Sigmoid colon (tissue), 4 donors: ENCODE measurements around the gene NEK4.

ENCODE experiments used
- EP300 ChIP-seq, 4 donors: sonication (generic); formaldehyde crosslinking; IDR thresholded peaks; one replicate each; pipeline ENCODE4 v1.6.1; 2017; ENCODE audit warnings: antibody characterized with exemption in 4 of 4
- POLR2AphosphoS5 ChIP-seq, 4 donors: sonication (generic); formaldehyde crosslinking; IDR thresholded peaks; one replicate each; pipeline ENCODE4 v1.6.1; 2017; ENCODE audit warnings: antibody characterized with exemption in 4 of 4
- TF ChIP-seq, protein P1 (sequence below), 4 experiments: fragments of 450-650 bp in 3 of 4; fragments of 200-600 bp in 1 of 4; IDR thresholded peaks; one replicate each; pipeline ENCODE4 v1.5.1; 2016 to 2019; ENCODE audit warnings: antibody characterized with exemption in 4 of 4, mild to moderate bottlenecking in 3 of 4, moderate library complexity in 2 of 4

DNA sequence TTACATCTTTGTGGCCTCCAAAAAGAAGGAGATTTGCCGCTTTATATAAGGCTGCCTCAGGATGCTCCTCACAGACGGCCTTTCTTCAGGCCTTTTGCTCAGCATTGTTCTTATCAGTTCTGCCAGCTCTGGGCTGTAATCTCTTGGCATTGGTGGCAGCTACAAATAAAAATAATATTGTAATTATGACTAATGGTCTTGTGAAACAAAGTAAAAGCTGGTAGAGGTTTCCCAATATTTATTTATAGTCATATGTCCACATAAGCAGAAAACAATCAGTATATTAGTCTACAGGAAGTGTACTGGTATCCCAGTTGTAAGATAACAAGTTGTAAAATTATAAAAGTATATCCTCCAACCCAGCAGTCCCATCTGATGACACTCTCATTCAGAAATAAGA lies 7.3 kb downstream of the NEK4 start:
- TF ChIP-seq, protein P1, sequence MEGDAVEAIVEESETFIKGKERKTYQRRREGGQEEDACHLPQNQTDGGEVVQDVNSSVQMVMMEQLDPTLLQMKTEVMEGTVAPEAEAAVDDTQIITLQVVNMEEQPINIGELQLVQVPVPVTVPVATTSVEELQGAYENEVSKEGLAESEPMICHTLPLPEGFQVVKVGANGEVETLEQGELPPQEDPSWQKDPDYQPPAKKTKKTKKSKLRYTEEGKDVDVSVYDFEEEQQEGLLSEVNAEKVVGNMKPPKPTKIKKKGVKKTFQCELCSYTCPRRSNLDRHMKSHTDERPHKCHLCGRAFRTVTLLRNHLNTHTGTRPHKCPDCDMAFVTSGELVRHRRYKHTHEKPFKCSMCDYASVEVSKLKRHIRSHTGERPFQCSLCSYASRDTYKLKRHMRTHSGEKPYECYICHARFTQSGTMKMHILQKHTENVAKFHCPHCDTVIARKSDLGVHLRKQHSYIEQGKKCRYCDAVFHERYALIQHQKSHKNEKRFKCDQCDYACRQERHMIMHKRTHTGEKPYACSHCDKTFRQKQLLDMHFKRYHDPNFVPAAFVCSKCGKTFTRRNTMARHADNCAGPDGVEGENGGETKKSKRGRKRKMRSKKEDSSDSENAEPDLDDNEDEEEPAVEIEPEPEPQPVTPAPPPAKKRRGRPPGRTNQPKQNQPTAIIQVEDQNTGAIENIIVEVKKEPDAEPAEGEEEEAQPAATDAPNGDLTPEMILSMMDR (IDR thresholded peaks at IDR 0.05): no peak
- no peak for TF ChIP-seq EP300 (IDR thresholded peaks at IDR 0.05)
- TF ChIP-seq POLR2AphosphoS5 (IDR thresholded peaks at IDR 0.05): no peak
